ENCODE results near the gene TAL1. TPM values are rescaled to one million over a fixed set of nuclear protein-coding genes. Genes with fewer than 3 reads are reported as not detected.

Gene TAL1
- total and polyA plus RNA-seq, 2 of the 13 experiments (the other 11 are each of a cell fraction or from before 2014, with no cell fraction given) = 0.05 TPM; not detected in 1

DNA sequence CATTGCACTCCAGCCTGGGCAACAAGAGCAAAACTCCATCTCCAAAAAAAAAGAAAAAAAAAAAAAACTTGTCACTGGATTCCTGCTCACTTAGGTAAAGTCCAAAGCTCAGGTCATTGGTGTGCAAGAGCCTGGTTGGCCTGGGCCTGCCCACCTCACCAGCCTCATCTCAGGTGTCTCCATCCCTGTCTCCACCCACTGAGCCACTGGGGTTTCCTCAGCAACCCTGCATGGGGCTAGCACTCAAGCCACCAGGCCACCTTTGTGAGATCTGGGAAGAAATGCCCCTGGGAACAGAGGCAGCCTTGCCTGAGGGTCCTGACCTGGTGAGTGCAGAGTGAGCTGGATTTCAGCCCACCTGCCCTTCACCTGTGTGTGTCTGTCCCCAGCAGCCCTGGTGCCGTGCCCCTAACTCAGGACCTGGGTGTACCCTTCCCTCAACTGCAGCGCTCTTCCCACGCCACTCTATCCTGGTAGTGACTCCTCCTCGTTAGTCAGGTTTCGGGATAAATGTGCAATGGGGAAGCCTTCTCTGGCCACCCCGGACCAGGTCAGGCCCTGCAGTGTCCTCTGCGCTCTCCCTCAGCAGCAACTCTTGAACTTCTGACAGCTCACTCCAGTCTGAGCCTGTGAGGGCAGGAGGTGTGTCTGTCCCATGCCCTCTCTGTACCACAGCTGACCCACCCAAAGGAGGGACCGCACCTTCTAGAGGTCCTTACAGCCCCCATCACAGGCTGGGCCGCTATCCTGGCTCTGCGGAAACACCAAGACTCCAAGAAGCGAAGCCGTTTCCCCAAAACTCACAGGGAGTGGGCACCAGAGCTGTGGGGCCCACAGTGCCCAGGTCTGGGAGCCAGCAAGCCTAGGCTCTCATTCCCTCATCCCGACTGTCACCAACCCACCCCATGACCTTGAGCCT is 45.5 kb downstream of the TAL1 start (continued):
- TF ChIP-seq SOX6 (IDR thresholded peaks at IDR 0.05) (no peak), SOX6 (CRISPR knock-in tag; IDR thresholded peaks at IDR 0.05) (0 out of 2 replicates have a peak, but pooled peaks have one; percentile 4), ZNF567 (CRISPR knock-in tag; IDR thresholded peaks at IDR 0.05; ENCODE audit: borderline replicate concordance) (no peak), SNAI1 (CRISPR knock-in tag; IDR thresholded peaks at IDR 0.05; ENCODE audit: borderline replicate concordance) (no peak), STAG1 (CRISPR knock-in tag; IDR thresholded peaks at IDR 0.05) (no peak), ZNF780A (CRISPR knock-in tag; IDR thresholded peaks at IDR 0.05) (no peak), SMAD1 (CRISPR knock-in tag; IDR thresholded peaks at IDR 0.05; ENCODE audit: borderline replicate concordance, low read depth) (no peak), KDM2A (CRISPR knock-in tag; IDR thresholded peaks at IDR 0.05; ENCODE audit: borderline replicate concordance, low read depth) (no peak), LCORL (IDR thresholded peaks at IDR 0.05) (no peak), LCORL (CRISPR knock-in tag; IDR thresholded peaks at IDR 0.05) (no peak), ZNF253 (CRISPR knock-in tag; IDR thresholded peaks at IDR 0.05; ENCODE audit: borderline replicate concordance) (no peak), ZNF772 (CRISPR knock-in tag; IDR thresholded peaks at IDR 0.05) (no peak), ZNF24 (IDR thresholded peaks at IDR 0.05) (no peak), TEAD2 (CRISPR knock-in tag; IDR thresholded peaks at IDR 0.05) (no peak), ZBTB7A (CRISPR knock-in tag; IDR thresholded peaks at IDR 0.05) (no peak), ATM (IDR thresholded peaks at IDR 0.05; ENCODE audit: borderline replicate concordance) (no peak)
- TF ChIP-seq, protein P1, sequence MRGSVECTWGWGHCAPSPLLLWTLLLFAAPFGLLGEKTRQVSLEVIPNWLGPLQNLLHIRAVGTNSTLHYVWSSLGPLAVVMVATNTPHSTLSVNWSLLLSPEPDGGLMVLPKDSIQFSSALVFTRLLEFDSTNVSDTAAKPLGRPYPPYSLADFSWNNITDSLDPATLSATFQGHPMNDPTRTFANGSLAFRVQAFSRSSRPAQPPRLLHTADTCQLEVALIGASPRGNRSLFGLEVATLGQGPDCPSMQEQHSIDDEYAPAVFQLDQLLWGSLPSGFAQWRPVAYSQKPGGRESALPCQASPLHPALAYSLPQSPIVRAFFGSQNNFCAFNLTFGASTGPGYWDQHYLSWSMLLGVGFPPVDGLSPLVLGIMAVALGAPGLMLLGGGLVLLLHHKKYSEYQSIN (CRISPR knock-in tag; IDR thresholded peaks at IDR 0.05; ENCODE audit: borderline replicate concordance) = no peak
- TF ChIP-seq, protein P2, sequence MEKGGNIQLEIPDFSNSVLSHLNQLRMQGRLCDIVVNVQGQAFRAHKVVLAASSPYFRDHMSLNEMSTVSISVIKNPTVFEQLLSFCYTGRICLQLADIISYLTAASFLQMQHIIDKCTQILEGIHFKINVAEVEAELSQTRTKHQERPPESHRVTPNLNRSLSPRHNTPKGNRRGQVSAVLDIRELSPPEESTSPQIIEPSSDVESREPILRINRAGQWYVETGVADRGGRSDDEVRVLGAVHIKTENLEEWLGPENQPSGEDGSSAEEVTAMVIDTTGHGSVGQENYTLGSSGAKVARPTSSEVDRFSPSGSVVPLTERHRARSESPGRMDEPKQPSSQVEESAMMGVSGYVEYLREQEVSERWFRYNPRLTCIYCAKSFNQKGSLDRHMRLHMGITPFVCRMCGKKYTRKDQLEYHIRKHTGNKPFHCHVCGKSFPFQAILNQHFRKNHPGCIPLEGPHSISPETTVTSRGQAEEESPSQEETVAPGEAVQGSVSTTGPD (CRISPR knock-in tag; IDR thresholded peaks at IDR 0.05) = no peak
- TF ChIP-seq, protein P3, sequence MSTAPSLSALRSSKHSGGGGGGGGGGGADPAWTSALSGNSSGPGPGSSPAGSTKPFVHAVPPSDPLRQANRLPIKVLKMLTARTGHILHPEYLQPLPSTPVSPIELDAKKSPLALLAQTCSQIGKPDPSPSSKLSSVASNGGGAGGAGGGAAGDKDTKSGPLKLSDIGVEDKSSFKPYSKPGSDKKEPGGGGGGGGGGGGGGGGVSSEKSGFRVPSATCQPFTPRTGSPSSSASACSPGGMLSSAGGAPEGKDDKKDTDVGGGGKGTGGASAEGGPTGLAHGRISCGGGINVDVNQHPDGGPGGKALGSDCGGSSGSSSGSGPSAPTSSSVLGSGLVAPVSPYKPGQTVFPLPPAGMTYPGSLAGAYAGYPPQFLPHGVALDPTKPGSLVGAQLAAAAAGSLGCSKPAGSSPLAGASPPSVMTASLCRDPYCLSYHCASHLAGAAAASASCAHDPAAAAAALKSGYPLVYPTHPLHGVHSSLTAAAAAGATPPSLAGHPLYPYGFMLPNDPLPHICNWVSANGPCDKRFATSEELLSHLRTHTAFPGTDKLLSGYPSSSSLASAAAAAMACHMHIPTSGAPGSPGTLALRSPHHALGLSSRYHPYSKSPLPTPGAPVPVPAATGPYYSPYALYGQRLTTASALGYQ (CRISPR knock-in tag; IDR thresholded peaks at IDR 0.05) = no peak
- TF ChIP-seq, protein P4, sequence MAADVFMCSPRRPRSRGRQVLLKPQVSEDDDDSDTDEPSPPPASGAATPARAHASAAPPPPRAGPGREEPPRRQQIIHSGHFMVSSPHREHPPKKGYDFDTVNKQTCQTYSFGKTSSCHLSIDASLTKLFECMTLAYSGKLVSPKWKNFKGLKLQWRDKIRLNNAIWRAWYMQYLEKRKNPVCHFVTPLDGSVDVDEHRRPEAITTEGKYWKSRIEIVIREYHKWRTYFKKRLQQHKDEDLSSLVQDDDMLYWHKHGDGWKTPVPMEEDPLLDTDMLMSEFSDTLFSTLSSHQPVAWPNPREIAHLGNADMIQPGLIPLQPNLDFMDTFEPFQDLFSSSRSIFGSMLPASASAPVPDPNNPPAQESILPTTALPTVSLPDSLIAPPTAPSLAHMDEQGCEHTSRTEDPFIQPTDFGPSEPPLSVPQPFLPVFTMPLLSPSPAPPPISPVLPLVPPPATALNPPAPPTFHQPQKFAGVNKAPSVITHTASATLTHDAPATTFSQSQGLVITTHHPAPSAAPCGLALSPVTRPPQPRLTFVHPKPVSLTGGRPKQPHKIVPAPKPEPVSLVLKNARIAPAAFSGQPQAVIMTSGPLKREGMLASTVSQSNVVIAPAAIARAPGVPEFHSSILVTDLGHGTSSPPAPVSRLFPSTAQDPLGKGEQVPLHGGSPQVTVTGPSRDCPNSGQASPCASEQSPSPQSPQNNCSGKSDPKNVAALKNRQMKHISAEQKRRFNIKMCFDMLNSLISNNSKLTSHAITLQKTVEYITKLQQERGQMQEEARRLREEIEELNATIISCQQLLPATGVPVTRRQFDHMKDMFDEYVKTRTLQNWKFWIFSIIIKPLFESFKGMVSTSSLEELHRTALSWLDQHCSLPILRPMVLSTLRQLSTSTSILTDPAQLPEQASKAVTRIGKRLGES (CRISPR knock-in tag; IDR thresholded peaks at IDR 0.05; ENCODE audit: borderline replicate concordance) = no peak
